Stimulated activated CD4-positive, alpha-beta T cell treated with anti-CD3 and anti-CD28 coated beads, TNF-alpha, amount 100 ng/mL, for 48 hours (primary cell): ENCODE measurements around the gene HOXA3.

Experiments
- DNase-seq, 3 donors: peaks; one replicate each; pipeline ENCODE4 v3.0.0-alpha.2; 2020; ENCODE audit warnings: low read depth in 3 of 3

HOXA3 gene

DNA sequence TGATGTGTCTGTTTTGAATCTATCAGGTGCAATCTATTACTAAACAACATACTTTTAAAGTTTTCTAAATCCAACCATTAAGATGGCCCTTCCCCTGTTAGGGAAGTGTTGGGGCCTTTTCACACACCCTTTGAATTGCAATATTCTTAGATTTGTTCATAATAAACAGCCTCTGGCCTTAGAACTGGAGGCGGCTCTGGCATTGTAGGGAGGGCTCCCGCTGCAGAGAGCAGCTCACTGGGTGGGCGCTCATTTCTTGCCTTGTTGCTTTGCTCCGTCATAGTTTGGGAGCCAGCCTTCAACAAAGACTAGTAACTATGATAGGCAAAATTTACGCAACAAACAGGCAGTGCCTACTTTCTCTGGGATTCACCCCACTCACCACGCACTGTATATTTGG, 26.0 kb upstream of the HOXA3 start:
- DNase-seq: no peak

DNA sequence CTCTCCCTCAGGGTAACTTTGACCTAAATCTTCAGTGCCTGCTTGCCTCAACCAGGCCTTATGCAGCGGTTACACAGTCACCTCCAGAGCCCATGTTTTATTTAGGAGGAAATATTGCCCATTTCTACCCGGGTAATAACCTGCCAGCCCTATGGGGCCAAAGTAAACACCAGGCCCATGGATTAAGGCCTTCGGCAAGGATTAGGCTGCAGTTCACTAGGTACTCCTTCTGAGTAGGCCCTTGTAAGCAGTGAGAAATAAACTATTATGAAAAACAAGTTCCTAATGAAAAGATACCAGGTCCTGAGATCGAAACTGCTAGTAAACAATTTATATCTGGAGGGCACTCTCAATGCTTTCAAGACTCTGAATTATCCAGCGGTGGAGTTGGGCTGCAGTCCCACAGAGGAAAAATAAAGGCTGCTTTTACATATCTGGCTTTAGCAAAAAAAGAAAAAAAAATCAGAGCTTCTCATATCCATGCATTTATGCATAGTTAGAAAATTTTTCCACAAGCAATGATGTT, 25.5 kb upstream of the HOXA3 start:
- DNase-seq: no peak

DNA sequence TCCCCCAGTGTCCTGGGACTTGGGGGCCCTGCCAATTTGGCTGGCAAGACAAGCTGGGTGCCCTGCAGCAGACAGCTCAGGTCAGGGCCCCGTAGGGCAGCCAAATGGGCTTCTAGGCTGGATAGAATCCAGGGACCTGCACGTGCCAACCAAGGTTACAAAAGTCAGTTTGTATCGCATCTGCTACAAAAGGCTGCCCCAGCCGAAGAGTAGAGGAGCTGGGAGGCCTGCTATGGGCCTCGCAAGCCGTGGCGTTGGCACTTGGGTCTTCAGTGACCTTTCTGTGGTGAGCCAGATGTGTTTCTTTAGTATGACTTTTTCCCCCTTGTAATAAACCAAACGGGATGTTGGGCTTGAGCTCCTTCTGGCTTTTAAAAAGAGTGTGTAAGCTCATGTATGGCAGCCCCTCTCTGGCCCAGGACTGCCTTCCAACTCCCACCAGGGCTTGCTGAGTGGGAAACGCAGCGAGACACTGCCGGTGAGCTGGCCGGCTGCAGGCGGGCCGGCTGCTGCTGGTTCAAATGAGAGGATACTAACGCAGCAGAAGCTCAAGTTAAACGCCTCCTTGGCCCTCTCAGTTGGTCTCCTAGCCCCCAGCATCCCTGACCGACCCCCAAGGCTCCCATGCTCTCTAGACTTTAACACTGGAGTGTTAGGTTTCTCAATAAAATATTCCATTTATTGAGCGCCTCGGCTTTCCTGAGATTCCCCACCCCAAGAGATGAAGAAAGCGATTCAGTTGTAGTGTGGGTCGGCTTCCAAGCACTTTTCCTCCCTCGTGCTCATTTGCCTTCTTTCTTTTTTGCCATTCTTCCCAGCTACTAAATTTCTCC, 24.8 kb upstream of the HOXA3 start:
- DNase-seq: no peak

DNA sequence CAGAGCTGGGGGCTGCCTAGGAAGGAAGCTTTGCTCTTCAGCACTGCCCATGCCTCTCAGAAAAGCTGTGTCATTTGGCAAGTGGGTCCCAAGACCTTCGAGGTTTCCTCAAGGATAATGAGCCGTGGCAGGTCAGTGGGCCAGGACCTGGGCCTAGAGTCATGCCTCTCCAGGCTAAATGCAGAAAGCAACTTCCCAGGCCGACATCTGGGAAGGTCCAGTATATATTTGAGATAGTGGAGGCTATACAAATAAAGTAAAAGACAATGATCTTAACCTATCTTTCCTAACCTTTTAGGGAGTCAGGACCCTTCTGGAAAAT, 24.1 kb upstream of the HOXA3 start:
- DNase-seq: no peak

DNA sequence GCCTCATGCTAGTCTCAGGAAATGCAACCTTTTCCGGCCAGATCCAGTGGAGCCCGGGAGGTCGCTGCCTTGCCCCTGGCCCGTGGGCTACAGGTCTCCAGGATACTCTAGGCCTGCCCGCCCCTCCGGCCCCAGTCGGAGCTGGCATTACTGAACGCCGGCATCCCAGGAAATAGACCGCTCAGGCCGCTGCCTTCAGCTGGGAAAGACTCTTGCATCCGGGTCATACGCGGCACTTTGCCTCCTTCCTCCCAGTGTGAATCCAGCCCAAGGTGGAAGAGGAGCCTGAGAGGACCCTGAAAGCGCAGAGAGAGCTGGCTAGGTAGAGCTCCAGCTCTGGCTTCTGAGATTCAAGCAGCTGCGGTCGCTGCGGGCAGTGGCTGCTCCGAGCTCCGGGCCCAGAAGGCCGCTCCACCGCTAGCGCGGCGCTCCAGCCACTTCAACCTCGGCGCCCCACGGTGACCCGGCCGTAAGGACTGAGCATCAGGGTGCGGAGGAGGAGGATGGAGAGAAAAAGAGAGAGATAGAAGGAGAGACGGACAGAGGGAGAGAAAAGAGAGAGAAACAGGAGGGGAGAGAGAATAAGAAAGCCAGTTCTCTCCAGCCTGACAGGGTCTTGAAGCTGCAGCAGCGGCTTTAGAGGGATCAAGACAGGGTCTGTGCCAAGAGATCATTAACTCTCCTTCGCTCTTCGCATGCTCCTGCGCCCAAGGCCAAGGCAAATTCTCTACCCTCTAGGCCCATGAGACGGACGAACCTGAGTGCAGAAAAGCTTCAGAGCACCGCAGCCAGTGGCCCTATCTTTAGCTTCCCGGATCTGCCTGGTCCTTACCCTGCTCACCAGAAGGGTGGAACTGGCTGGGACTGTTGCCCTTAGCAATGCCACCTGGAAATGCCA, 23.5 kb upstream of the HOXA3 start:
- DNase-seq: no peak

GRCh38 chr7:27174874-27175625, 22.7 kb upstream of the HOXA3 start:
- DNase-seq: no peak

DNA sequence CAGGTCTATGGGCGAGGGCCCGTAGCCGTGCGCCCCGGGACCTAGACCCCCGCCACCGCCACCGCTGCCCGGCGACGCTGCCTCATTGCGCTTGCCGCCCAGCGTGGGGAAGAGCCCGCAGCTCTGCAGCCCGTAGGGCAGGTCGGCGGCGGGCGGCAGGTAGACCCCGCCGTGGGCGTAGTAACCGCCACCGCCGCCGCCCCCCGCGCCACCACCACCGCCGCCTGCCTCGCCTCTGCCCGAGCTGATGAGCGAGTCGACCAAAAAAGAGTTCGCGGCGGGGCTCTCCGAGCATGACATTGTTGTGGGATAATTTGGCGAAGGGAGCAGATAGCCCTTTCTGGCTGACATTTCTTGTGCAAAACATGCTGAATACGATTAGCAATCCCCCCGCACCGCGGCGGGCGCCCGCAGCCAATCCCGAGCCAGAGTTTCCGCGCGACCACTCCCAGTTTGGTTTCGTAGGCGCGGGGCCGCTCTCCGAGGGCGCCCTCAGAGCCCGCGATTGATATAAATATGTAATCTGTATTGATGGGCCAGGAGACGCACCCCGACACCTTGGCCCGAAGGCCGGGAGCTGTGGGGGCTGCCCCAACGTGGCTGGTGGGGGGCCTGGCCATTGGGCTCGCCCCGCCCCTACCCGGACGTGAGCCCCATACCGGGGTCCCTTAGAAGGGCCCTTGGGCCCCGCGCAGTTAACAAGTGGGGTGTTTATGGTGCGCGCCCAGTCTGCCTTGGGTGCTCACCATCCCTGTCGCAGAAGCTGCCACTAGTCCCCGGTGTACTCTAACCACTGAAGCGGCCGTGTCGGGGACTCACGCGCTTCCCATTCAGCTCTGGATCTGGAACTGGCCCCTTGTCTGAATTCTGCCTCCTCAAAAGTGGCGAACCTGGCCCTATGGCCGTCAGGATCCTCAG, 21.8 kb upstream of the HOXA3 start, which contains the start of gene HOXA10:
TSS of gene HOXA10 (minus strand) at position 365 of the 918 bp plus-strand sequence. CDS start at position 351, 14 bp downstream.
- no peak for DNase-seq

GRCh38 chr7:27173511-27173955, 21.1 kb upstream of the HOXA3 start:
- no peak for DNase-seq

- no peak for DNase-seq
These were observed 20.6 kb upstream of the HOXA3 start for GRCh38 chr7:27172823-27173510.

- DNase-seq: no peak
These were observed 20.0 kb upstream of the HOXA3 start for GRCh38 chr7:27172315-27172774.

DNA sequence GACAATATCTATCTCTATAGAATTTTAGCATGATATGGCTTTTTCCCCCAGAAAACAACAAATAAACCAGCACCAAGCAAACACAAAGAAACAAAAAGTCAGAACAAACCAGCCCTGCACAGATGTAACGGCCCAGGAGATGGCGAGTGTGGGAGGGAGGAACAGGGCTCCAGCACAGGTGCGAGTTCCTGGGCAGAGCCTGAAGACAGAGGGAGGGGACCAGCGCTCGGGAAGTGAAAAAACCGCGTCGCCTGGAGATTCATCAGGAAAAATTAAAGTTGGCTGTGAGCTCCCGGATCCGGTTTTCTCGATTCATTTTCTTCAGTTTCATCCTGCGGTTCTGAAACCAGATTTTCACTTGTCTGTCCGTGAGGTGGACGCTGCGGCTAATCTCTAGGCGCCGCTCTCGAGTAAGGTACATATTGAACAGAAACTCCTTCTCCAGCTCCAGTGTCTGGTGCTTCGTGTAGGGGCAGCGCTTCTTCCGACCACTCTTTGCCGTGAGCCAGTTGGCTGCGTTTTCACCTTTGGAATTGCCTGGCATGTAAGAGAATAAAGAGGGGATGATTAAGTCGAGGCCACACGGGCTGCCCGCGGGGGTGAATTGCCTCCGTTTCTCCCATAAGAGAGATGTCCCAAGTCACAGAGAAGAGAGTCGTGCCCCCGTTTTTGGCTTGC, 19.4 kb upstream of the HOXA3 start:
- no peak for DNase-seq

GRCh38 chr7:27171325-27171636, 18.9 kb upstream of the HOXA3 start:
- DNase-seq: no peak

GRCh38 chr7:27170426-27171324, 18.3 kb upstream of the HOXA3 start:
- DNase-seq: no peak

GRCh38 chr7:27169658-27170425, 17.5 kb upstream of the HOXA3 start:
- DNase-seq: no peak

- DNase-seq: no peak
These were observed 16.0 kb upstream of the HOXA3 start for GRCh38 chr7:27168265-27168947.

- DNase-seq: no peak
These were observed 15.5 kb upstream of the HOXA3 start for GRCh38 chr7:27167916-27168264.
